Peyer's patch (tissue), 4 donors: ENCODE data around the gene ARSK. TPM values are rescaled to one million over a fixed set of nuclear protein-coding genes. Genes with fewer than 3 reads are reported as not detected.

Experiments
- DNase-seq, 3 donors: peaks; one replicate each; pipeline ENCODE4 v3.0.0-alpha.2; 2017 to 2019
- H3K27ac ChIP-seq, 4 donors: fragments of 200-600 bp; sonication (generic); one replicate each; pipeline ENCODE4 v1.5.1; 2016 to 2019
- H3K27me3 ChIP-seq, 2 donors: fragments of 200-600 bp; sonication (generic); one replicate each; pipeline ENCODE4 v1.5.1; 2019
- H3K36me3 ChIP-seq, 3 donors: fragments of 200-600 bp; sonication (generic); one replicate each; pipeline ENCODE4 v1.5.1; 2016 to 2019
- H3K4me1 ChIP-seq, 4 donors: fragments of 200-600 bp; sonication (generic); one replicate each; pipeline ENCODE4 v1.5.1; 2016 to 2019
- H3K4me3 ChIP-seq, 4 donors: fragments of 200-600 bp; sonication (generic); 1 replicate in 3 of 4; 2 replicates in 1 of 4; pipeline ENCODE4 v1.5.1; 2016 to 2019; ENCODE audit warnings: mild to moderate bottlenecking in 1 of 4
- H3K9me3 ChIP-seq, 4 donors: fragments of 200-600 bp; sonication (generic); one replicate each; pipeline ENCODE4 v1.5.1; 2016 to 2019; ENCODE audit warnings: mild to moderate bottlenecking in 1 of 4
- CTCF ChIP-seq, 6 experiments: fragments of 450-650 bp in 4 of 6; fragments of 200-600 bp in 2 of 6; sonication (generic) in 1 of 6; IDR thresholded peaks; one replicate each; pipeline ENCODE4 v1.5.1; 2017 to 2019; ENCODE audit warnings: antibody characterized with exemption in 6 of 6, mild to moderate bottlenecking in 3 of 6, moderate library complexity in 1 of 6
- POLR2A ChIP-seq, 2 donors: fragments of 450-650 bp; IDR thresholded peaks; one replicate each; pipeline ENCODE4 v1.5.1; 2017; ENCODE audit warnings: antibody characterized with exemption in 2 of 2, mild to moderate bottlenecking in 2 of 2, moderate library complexity in 2 of 2
- total RNA-seq, 4 donors: library from RNA; depleted of rRNA; stranded (reverse); fragments of >200 nt; gene quantifications; one replicate each; pipeline ENCODE4 v1.1.0, GENCODE V29; 2016

ARSK gene
- total RNA-seq, 4 donors from 2014 or later, result 0.76 to 6.6 (median 2.1) TPM

- DNase-seq, result no peak
- no peak for TF ChIP-seq POLR2A (IDR thresholded peaks at IDR 0.05)
- no peak for TF ChIP-seq CTCF (IDR thresholded peaks at IDR 0.05)
- Histone ChIP-seq H3K4me3 (no peak overlapping the region), H3K4me1 (peaks cover 0 to 27% (median 2%) of the 10 kb centered on the region in 4 donors), H3K27ac (no peak overlapping the region), H3K36me3 (no peaks in the 10 kb centered on the region), H3K9me3 (no peaks in the 10 kb centered on the region), H3K27me3 (no peaks in the 10 kb centered on the region)
Observed at GRCh38 chr5:95623706-95624105, 68.8 kb downstream of the ARSK start.

- Histone ChIP-seq H3K4me3 (no peak overlapping the region), H3K27me3 (no peaks in the 10 kb centered on the region), H3K4me1 (peaks cover 0 to 30% (median 2%) of the 10 kb centered on the region in 4 donors), H3K9me3 (no peaks in the 10 kb centered on the region), H3K36me3 (no peaks in the 10 kb centered on the region), H3K27ac (no peak overlapping the region)
- TF ChIP-seq POLR2A (IDR thresholded peaks at IDR 0.05) (no peak), CTCF (IDR thresholded peaks at IDR 0.05) (no peak)
- no peak for DNase-seq
Observed at GRCh38 chr5:95624368-95624767, 69.5 kb downstream of the ARSK start.

GRCh38 chr5:95626701-95627100, 71.8 kb downstream of the ARSK start:
- Histone ChIP-seq H3K27me3 (no peaks in the 10 kb centered on the region), H3K27ac (no peak overlapping the region), H3K4me3 (no peak overlapping the region), H3K9me3 (no peaks in the 10 kb centered on the region), H3K36me3 (no peaks in the 10 kb centered on the region), H3K4me1 (peaks cover 0 to 19% (median 0%) of the 10 kb centered on the region in 4 donors)
- no peak for DNase-seq
- TF ChIP-seq CTCF (IDR thresholded peaks at IDR 0.05), result no peak

- no peak for DNase-seq
- H3K27me3 ChIP-seq, result no peaks in the 10 kb centered on the region
- no peaks in the 10 kb centered on the region for H3K36me3 ChIP-seq
- no peaks in the 10 kb centered on the region for H3K9me3 ChIP-seq
- no peak overlapping the region for H3K4me3 ChIP-seq
- H3K27ac ChIP-seq, result no peak overlapping the region
- TF ChIP-seq CTCF (IDR thresholded peaks at IDR 0.05), result no peak
- H3K4me1 ChIP-seq, result peaks cover 0 to 15% (median 0%) of the 10 kb centered on the region in 4 donors
Observed at GRCh38 chr5:95627971-95628810, 73.3 kb downstream of the ARSK start.

GRCh38 chr5:95628933-95629332, 74.0 kb downstream of the ARSK start:
- DNase-seq, result no peak
- no peak overlapping the region for H3K4me3 ChIP-seq
- TF ChIP-seq POLR2A (IDR thresholded peaks at IDR 0.05), result no peak
- no peak for TF ChIP-seq CTCF (IDR thresholded peaks at IDR 0.05)
- no peaks in the 10 kb centered on the region for H3K27me3 ChIP-seq
- H3K4me1 ChIP-seq, result peaks cover 0 to 15% (median 0%) of the 10 kb centered on the region in 4 donors
- H3K36me3 ChIP-seq, result no peaks in the 10 kb centered on the region
- H3K9me3 ChIP-seq, result no peaks in the 10 kb centered on the region
- no peak overlapping the region for H3K27ac ChIP-seq
